Measurements from ENCODE around the gene PACC1. TPM values are rescaled to one million over a fixed set of nuclear protein-coding genes. Genes with fewer than 3 reads are reported as not detected.

The PACC1 gene
- total and polyA plus RNA-seq, 10 donors, result 6.5 to 12.8 (median 8.5) TPM

GRCh38 chr1:212344905-212345304 lies 69.8 kb downstream of the PACC1 start:
- H3K27ac ChIP-seq, result no peak overlapping the region
- H3K27me3 ChIP-seq (replicated peaks in 1 of 7), result no peaks in the 10 kb centered on the region
- H3K9me3 ChIP-seq, result no peaks in the 10 kb centered on the region
- peaks cover 0 to 90% (median 35%) of the 10 kb centered on the region in 6 donors for H3K36me3 ChIP-seq
- intact Hi-C loops (cut with DNase I; ENCODE audit: low total_unique reads), result no loop called here
- no peak overlapping the region for H3K4me3 ChIP-seq
- DNase-seq, result no peak
- 93 to 99% (median 94%) methylated on average over 4 of the region's 4 CpGs for WGBS, 5 donors
- peaks cover 0 to 30% (median 0%) of the 10 kb centered on the region in 6 donors for H3K4me1 ChIP-seq
- no peak for TF ChIP-seq CTCF (IDR thresholded peaks at IDR 0.05 in 8 of 11, conservative IDR thresholded peaks at IDR 0.05 in 3 of 11)
- no peak for TF ChIP-seq POLR2AphosphoS5 (IDR thresholded peaks at IDR 0.05)
- TF ChIP-seq POLR2A (IDR thresholded peaks at IDR 0.05), result no peak

GRCh38 chr1:212341090-212341489 lies 73.6 kb downstream of the PACC1 start:
- H3K27ac ChIP-seq, result no peak overlapping the region
- WGBS, 5 donors, result 70 to 88% (median 84%) methylated on average over 1 of the region's 1 CpG
- no peak overlapping the region for H3K4me3 ChIP-seq
- TF ChIP-seq POLR2AphosphoS5 (IDR thresholded peaks at IDR 0.05) (no peak), CTCF (IDR thresholded peaks at IDR 0.05 in 8 of 11, conservative IDR thresholded peaks at IDR 0.05 in 3 of 11) (no peak), POLR2A (IDR thresholded peaks at IDR 0.05) (no peak)
- DNase-seq, result no peak
- no peaks in the 10 kb centered on the region for H3K9me3 ChIP-seq
- H3K4me1 ChIP-seq, result peaks cover 0 to 35% (median 0%) of the 10 kb centered on the region in 6 donors
- peaks cover 0 to 90% (median 24%) of the 10 kb centered on the region in 6 donors for H3K36me3 ChIP-seq
- intact Hi-C loops (cut with DNase I; ENCODE audit: low total_unique reads), result no loop called here
- no peaks in the 10 kb centered on the region for H3K27me3 ChIP-seq (replicated peaks in 1 of 7)

- no peak overlapping the region for H3K4me3 ChIP-seq
- no peak for DNase-seq
- no peak for TF ChIP-seq POLR2AphosphoS5 (IDR thresholded peaks at IDR 0.05)
- no peak for TF ChIP-seq POLR2A (IDR thresholded peaks at IDR 0.05)
- no peak for TF ChIP-seq CTCF (IDR thresholded peaks at IDR 0.05 in 8 of 11, conservative IDR thresholded peaks at IDR 0.05 in 3 of 11)
- intact Hi-C loops (cut with DNase I; ENCODE audit: low total_unique reads), result no loop called here
- no peaks in the 10 kb centered on the region for H3K27me3 ChIP-seq (replicated peaks in 1 of 7)
- H3K9me3 ChIP-seq, result no peaks in the 10 kb centered on the region
- peaks cover 0 to 54% (median 29%) of the 10 kb centered on the region in 6 donors for H3K36me3 ChIP-seq
- H3K4me1 ChIP-seq, result peaks cover 0 to 30% (median 3%) of the 10 kb centered on the region in 6 donors
- no peak overlapping the region for H3K27ac ChIP-seq
- WGBS, 5 donors, result 91 to 94% (median 92%) methylated on average over 2 of the region's 2 CpGs
These were observed 85.6 kb downstream of the PACC1 start for GRCh38 chr1:212329105-212329504.

- no peaks in the 10 kb centered on the region for H3K27me3 ChIP-seq (replicated peaks in 1 of 7)
- no peak overlapping the region for H3K27ac ChIP-seq
- H3K9me3 ChIP-seq, result no peaks in the 10 kb centered on the region
- intact Hi-C loops (cut with DNase I; ENCODE audit: low total_unique reads), result no loop called here
- no peak overlapping the region for H3K4me3 ChIP-seq
- WGBS, 5 donors, result 92 to 99% (median 94%) methylated on average over 4 of the region's 4 CpGs
- H3K36me3 ChIP-seq, result peaks cover 0 to 45% (median 20%) of the 10 kb centered on the region in 6 donors
- no peak for DNase-seq
- TF ChIP-seq POLR2A (IDR thresholded peaks at IDR 0.05), result no peak
- no peak for TF ChIP-seq POLR2AphosphoS5 (IDR thresholded peaks at IDR 0.05)
- TF ChIP-seq CTCF (IDR thresholded peaks at IDR 0.05 in 8 of 11, conservative IDR thresholded peaks at IDR 0.05 in 3 of 11), result no peak
- H3K4me1 ChIP-seq, result peaks cover 0 to 38% (median 6%) of the 10 kb centered on the region in 6 donors
These were observed 86.4 kb downstream of the PACC1 start for GRCh38 chr1:212328248-212328647.
